Panc1 (cell line): Measurements from ENCODE around the gene UBXN11.

ENCODE experiments used
- POLR2AphosphoS5 ChIP-seq: IDR thresholded peaks from 2 replicates; pipeline ENCODE4 v1.6.1; 2012; ENCODE audit warnings: mild to moderate bottlenecking, low read depth, low read length, moderate library complexity
- SIN3A ChIP-seq: IDR thresholded peaks from 2 replicates; pipeline ENCODE4 v1.6.1; 2012; ENCODE audit warnings: low read depth, mild to moderate bottlenecking, low read length, moderate library complexity, borderline replicate concordance; ENCODE audit not compliant: insufficient read depth
- TF ChIP-seq, protein P1 (sequence below): fragments of 450-650 bp; IDR thresholded peaks from 2 replicates; pipeline ENCODE4 v1.5.1; 2017; ENCODE audit warnings: mild to moderate bottlenecking

DNA sequence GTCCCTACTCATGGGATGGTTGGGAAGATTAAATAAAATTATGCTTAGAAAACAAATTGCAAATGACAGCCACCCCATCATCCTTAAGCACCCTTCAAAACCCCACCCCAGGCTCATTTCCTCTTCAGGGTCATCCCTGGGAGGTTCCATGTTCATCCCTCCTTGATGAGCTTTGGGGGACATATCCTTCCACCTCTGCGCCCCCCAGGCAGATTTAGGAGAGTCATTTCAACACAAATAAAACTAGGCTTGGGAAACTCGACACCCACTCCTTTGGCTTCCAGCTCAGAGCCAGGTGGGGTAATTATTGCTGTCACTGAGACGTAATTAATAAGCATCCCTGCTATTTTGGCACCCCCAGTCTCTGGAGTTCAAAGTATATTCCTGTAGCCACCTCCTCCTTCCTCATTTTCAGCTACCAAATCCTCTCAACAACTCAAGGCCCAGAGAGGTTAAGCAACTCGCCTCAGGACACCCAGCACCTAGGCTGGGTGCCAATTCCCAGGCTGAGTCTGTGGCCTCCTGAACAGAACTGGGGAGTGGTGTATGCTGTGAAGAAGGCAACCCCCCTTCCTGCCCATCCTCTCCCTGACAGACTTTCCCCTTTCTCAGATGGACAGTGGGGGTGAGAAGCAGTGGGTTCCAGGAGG, 46.9 kb upstream of the UBXN11 start:
- TF ChIP-seq SIN3A: no peak
- no peak for TF ChIP-seq POLR2AphosphoS5
- TF ChIP-seq, protein P1, sequence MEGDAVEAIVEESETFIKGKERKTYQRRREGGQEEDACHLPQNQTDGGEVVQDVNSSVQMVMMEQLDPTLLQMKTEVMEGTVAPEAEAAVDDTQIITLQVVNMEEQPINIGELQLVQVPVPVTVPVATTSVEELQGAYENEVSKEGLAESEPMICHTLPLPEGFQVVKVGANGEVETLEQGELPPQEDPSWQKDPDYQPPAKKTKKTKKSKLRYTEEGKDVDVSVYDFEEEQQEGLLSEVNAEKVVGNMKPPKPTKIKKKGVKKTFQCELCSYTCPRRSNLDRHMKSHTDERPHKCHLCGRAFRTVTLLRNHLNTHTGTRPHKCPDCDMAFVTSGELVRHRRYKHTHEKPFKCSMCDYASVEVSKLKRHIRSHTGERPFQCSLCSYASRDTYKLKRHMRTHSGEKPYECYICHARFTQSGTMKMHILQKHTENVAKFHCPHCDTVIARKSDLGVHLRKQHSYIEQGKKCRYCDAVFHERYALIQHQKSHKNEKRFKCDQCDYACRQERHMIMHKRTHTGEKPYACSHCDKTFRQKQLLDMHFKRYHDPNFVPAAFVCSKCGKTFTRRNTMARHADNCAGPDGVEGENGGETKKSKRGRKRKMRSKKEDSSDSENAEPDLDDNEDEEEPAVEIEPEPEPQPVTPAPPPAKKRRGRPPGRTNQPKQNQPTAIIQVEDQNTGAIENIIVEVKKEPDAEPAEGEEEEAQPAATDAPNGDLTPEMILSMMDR: no peak
